HG02798 (cell line): ENCODE results near the gene FAM24B.

ENCODE experiments used
- ATAC-seq: cut with Tn5 transposase; IDR thresholded peaks from one replicate; pipeline ENCODE4 v1.9.1; 2021; ENCODE audit warnings: mild to moderate bottlenecking; ENCODE audit not compliant: unreplicated experiment, poor library complexity

Gene FAM24B

DNA sequence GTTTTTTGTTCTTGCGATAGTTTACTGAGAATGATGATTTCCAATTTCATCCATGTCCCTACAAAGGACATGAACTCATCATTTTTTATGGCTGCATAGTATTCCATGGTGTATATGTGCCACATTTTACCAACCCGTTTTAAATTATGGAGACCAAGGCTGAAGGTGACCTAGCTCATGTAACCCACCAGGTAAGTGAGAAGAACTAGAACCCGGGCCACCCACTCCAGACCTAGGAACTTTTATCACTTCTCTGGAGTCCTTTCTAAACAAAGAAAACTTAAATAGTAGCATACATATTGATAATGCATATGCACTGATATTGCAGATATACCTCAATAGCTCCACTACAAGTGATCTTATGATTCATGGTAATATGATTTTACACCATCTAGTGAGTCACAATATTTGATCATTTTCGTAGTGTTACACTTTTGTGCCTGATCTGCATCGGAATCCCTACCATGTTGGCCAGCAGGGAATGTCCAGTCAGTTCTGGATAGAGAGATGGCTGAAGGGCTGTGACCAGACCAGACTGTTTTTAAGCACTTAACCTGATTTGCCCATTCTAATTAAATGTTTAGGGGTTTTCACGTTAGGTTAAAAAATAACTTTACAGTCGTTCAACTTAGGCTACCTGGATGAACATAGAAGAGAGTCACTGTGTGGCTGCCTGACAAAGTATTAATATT lies 49.0 kb downstream of the FAM24B start:
- no peak for ATAC-seq

DNA sequence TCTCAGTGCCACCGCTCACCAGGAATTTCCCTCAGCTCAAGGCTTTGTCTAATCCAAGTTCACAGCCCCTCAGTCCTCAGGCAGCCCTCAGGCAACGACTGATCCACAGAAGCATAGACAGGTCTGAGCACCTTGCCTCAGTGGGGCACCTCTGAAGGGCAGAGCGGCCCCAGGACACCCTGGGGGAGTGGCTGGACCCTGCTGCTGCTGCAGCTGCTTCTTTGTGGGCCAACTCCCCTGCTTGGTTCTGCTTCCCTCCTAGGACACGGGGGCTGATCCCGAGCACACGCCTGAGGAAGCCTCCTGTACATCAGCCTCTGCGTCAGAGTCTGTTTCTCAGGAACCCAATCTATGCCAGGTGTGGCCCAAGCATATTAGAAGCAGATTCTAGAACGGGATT lies 49.9 kb downstream of the FAM24B start:
- ATAC-seq, result no peak

DNA sequence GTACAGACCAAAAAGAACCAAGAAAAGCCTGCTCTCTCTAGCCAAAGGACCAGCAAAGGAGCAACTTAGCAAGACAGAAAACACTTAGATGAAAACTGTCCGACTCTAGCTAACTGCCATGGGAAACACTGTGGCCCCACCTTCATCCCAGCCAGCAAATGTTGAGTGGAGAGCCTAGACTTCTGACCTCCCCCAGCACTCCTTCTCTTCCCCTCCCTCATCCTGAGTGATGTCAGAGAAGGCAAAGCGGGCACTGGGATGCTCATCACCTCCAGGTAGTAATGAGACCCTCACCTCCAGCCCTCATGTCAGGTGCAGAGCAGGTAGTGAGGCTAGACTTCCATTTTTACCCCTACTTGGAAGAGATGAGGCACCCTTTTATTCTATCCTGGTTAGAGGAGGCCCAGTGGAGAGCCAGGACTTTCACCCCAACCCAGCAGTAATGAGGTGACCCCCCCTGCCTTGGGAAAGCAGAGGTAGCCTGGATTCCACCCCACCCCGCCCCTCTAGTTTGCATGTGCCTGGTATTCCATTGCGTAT lies 50.6 kb downstream of the FAM24B start:
- ATAC-seq, result no peak

DNA sequence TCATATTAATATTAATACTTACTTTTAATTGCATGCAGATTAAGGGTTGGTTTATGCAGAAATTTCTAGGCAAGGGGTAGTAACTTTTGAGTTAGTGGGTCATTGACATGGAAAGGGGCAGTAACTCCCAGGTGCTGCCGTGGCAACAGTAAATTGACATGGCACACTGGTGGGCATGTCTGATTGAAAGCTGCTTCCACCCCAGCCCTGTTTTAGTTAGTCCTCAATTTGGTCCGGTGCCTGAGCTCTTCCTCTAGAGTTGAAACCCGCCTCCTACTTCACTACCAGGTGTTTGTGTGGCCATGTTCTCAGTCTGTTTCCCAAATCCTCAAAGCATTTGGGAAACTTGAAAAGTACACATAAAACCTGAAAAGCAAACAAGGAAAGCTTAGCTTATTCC lies 52.1 kb downstream of the FAM24B start:
- no peak for ATAC-seq

DNA sequence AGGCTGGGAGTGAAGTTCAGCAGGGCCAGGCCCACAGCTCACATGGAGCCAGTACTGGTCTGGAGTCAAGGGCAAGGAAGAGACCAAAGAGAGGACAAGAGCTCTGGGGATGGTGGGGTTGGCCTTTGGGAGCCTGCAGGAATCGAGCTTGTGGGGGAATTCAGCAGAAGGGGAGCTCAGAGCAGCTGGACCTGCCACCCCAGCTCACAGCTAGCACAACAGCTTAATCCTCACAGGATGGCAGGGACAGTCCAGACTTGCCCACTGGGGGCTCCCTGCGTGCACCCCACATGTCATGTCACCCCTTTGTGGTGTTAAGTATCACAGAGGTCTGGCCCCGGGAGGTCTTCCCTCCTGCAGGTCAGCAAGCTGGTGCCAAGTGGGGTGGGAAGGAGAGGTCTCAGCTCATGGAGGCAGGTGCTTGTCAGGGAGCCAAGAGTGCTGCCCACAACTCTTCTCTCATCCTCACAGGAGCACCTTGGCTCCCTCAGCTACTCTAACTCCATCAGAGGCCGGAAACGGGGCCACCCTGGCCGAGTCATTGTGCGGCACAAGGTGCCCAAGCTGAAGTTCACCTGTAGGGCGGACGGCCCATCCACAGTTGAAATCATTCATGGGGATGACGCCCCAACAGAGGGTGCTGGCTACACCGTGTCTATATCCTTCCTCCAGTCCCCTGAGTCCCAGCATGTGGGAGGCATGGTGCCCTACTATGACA lies 56.2 kb downstream of the FAM24B start:
- ATAC-seq, result no peak

DNA sequence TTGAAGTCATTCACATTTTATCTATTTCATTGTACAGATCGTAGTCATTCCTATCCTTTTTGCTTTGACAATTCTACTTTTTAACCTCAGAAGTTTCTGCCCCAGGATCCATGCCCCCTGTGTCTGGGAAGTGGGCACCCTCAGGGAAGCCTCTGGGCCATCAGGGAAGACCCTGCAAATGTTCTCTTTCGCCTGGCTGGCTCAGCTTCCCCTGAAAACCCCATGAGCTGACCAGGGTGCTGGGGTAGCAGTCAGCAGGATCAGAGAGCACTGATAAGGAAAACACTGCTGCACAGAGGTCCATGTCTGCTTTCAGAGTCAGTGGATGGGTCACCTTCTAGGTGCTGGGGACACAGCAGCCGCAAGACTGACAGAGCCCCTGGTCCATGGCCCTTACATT lies 57.6 kb downstream of the FAM24B start:
- no peak for ATAC-seq

DNA sequence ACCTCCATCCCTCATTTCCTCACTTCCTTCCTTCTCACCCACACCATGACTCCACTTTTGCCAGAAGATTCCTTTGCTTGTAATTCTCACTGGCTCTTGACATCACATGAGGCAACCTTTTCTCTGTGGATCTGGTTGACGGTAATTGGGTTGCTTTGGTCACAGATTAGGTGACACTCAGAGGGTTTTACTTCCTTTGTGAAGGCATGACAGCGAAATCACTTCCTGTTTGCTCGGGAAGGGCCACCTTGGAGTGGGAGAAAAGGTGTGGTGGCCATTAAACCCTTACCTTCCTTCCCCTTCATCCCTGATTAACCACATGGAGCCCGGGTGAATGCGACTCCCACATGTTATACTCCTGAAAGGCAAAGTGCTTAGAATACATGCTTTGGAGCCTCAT lies 63.9 kb downstream of the FAM24B start:
- ATAC-seq, result no peak

DNA sequence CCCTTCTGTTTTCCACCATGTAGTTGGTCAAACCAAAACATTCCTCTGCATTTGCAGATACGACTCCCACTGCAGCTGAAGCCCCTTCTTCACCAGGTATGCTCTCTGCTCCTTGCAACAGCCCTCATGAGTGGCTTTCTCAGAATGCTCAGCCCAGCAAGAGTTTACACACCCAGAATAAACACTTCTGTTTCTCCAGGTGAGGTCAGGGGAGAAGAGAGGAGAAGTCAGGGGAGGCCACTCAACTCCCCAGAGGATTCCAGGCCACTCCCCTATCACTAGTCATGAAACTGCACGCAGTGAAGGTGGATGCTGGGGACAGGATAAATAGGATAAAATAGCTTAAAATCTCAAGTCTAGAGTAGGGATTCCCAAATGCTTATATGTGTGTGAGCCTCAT lies 64.9 kb downstream of the FAM24B start:
- no peak for ATAC-seq

DNA sequence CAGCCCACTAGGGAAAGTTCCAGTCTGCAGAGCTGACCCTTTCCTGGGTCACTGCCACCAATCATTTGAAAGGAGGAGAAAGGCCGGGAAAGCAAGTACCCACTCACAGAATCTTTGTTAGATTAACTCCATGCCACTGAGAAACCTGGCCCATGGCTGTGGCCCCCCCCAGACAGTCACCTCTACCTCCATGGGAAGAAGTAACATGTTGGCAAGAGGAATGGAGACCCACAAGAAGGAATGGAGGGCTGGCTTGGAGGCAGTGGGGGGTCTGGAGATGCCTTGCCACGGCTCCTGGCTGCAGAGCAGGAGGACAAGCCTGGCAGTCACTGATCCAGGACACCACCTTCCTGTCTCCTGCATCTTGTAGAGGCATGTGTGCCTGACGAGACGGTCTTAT lies 66.6 kb downstream of the FAM24B start:
- no peak for ATAC-seq

DNA sequence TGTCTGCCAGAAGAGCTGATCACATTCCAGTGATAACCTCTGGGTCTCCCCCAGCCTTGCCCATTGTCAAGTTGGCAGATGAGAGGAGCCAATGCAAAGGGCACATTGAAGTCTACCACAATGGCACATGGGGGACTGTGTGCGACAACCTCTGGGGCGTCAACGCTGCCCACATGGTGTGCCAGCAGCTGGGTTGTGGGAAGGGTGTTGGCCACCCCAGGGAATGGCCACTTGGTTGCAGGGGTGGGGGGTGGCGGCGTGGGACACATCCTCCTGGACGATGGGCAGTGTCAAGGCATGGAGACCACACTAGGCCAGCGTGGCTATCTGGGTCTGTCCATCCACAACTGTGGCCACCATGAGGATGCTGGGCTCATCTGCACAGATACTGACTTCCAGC lies 77.1 kb downstream of the FAM24B start:
- no peak for ATAC-seq
